GM12878 (cell line): Measurements from ENCODE around the gene EMP2. TPM values are rescaled to one million over a fixed set of nuclear protein-coding genes. Genes with fewer than 3 reads are reported as not detected.

Experiments
- EZH2 ChIP-seq: IDR thresholded peaks from 2 replicates; pipeline ENCODE4 v1.6.1; 2012; ENCODE audit warnings: low read depth, mild to moderate bottlenecking, control low read depth, inconsistent platforms, low read length, borderline replicate concordance; ENCODE audit not compliant: control insufficient read depth
- FOS ChIP-seq: IDR thresholded peaks from 3 replicates; pipeline ENCODE4 v1.6.1; 2011; ENCODE audit warnings: borderline replicate concordance; ENCODE audit not compliant: insufficient read length; ENCODE audit errors: extremely low read depth
- GABPA ChIP-seq: IDR thresholded peaks from 2 replicates; pipeline ENCODE4 v1.6.1; 2014; ENCODE audit warnings: antibody characterized with exemption, low read depth, mild to moderate bottlenecking, inconsistent platforms
- MEF2B ChIP-seq: fragments of 450-650 bp; IDR thresholded peaks from 2 replicates; pipeline ENCODE4 v1.6.1; 2018; ENCODE audit warnings: mild to moderate bottlenecking, moderate library complexity; ENCODE audit not compliant: partially characterized antibody, poor library complexity, severe bottlenecking
- NFXL1 ChIP-seq: fragments of 450-650 bp; IDR thresholded peaks from 2 replicates; pipeline ENCODE4 v1.6.1; 2017; ENCODE audit warnings: antibody characterized with exemption, mild to moderate bottlenecking, borderline replicate concordance
- NR2C1 ChIP-seq: fragments of 450-650 bp; IDR thresholded peaks from 2 replicates; pipeline ENCODE4 v1.6.1; 2017; ENCODE audit warnings: antibody characterized with exemption, mild to moderate bottlenecking, moderate library complexity
- NRF1 ChIP-seq: conservative IDR thresholded peaks from 2 replicates; pipeline ENCODE4 v1.6.1; 2011; ENCODE audit warnings: mild to moderate bottlenecking, low read depth, low read length, improper control_type of control experiment
- PAX8 ChIP-seq: fragments of 450-650 bp; IDR thresholded peaks from 2 replicates; pipeline ENCODE4 v1.6.1; 2017; ENCODE audit warnings: mild to moderate bottlenecking, moderate library complexity
- SMC3 ChIP-seq: IDR thresholded peaks from 2 replicates; pipeline ENCODE4 v1.6.1; 2011; ENCODE audit warnings: low read length, improper control_type of control experiment, borderline replicate concordance
- TCF12 ChIP-seq: IDR thresholded peaks from 2 replicates; pipeline ENCODE4 v1.6.1; 2011; ENCODE audit warnings: low read depth, mild to moderate bottlenecking, low read length
- TCF7 ChIP-seq: IDR thresholded peaks from 2 replicates; pipeline ENCODE4 v1.6.1; 2014; ENCODE audit warnings: antibody characterized with exemption, borderline replicate concordance
- WRNIP1 ChIP-seq: IDR thresholded peaks from 2 replicates; pipeline ENCODE4 v1.6.1; 2011; ENCODE audit warnings: low read depth, low read length, improper control_type of control experiment, borderline replicate concordance
- YY1 ChIP-seq: IDR thresholded peaks from 2 replicates; pipeline ENCODE4 v1.6.1; 2011; ENCODE audit warnings: low read depth, mild to moderate bottlenecking, low read length
- polyA plus RNA-seq, 11 experiments: library from polyadenylated mRNA; depleted of rRNA in 4 of 11; unstranded in 6 of 11; stranded (reverse) in 5 of 11; fragments of >200 nt; fragmentation: Nextera tagmentation in 4 of 11; fragmentation: Illumina TruSeq in 1 of 11; extraction: Ambion mirVana in 4 of 11; extraction: Trizol in 1 of 11; gene quantifications; 1 replicate in 1 of 11; 2 replicates in 10 of 11; pipeline versions ENCODE4 v1.2.1 to v1.2.3, GENCODE V29; 2011 to 2016; ENCODE audit warnings: inconsistent platforms in 2 of 11, missing spikeins in 2 of 11, low read depth in 1 of 11
- total RNA-seq, 4 experiments: library from RNA; depleted of rRNA in 3 of 4; stranded (reverse); fragments of >200 nt in 3 of 4; fragmentation: Illumina TruSeq in 1 of 4; extraction: Trizol in 1 of 4; gene quantifications; 2 replicates each; pipeline versions ENCODE4 v1.2.1 to v1.2.3, GENCODE V29; 2013 to 2021
- TF ChIP-seq, protein P1 (sequence below): IDR thresholded peaks from 2 replicates; pipeline ENCODE4 v1.6.1; 2012; ENCODE audit warnings: low read depth, low read length, improper control_type of control experiment
- TF ChIP-seq, protein P2 (sequence below): fragments of 150-350 bp; IDR thresholded peaks from 2 replicates; pipeline ENCODE4 v1.6.1; 2014; ENCODE audit warnings: mild to moderate bottlenecking, low read depth, low read length
- TF ChIP-seq, protein P3 (sequence below): fragments of 450-650 bp; IDR thresholded peaks from 2 replicates; pipeline ENCODE4 v1.6.1; 2018; ENCODE audit warnings: mild to moderate bottlenecking, low read depth, moderate library complexity; ENCODE audit not compliant: partially characterized antibody
- TF ChIP-seq, protein P4 (sequence below): fragments of 450-650 bp; IDR thresholded peaks from 2 replicates; pipeline ENCODE4 v1.6.1; 2017; ENCODE audit warnings: mild to moderate bottlenecking, moderate library complexity
- TF ChIP-seq, protein P5 (sequence below): fragments of 450-650 bp; conservative IDR thresholded peaks from 2 replicates; pipeline ENCODE4 v1.6.1; 2017; ENCODE audit warnings: mild to moderate bottlenecking, moderate library complexity

EMP2 gene
- total and polyA plus RNA-seq, 10 of the 15 experiments (the other 5 are each of a cell fraction or from before 2014, with no cell fraction given): 0.41 to 10.4 (median 3.8) TPM

DNA sequence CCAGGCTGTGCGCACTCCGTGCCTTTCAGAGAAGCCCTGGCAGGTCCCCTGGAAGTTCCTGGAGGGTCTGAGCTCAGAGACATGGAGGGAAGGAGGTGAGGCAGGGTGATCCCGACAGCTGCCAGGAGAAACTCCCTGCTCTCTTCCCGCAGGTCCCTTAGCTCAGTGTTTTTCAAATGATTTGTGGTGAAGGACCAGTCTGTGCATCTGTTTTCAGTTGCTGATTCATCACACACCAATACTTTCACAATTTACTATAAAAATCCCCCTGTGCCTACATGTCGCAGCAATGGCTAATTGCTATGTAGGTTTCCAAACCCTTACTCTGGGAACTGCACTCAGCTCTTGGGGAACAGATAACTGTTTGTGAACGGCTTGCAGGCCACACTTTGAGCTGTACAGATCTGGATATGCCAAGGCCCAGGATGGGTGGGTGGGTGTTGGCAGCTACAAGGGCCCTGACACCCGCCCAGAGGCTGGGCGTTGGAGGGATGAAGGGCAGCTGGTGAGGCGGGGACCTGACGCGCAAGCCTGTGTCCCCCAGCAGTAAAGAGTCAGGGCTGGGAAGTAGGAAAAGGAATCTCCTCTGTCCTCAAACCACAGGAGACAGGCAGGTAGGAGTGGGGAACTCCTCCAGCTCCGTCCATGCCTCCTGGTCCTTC, 20.5 kb upstream of the EMP2 start (continued):
- TF ChIP-seq EZH2 (no peak), FOS (no peak), TCF7 (no peak), PAX8 (no peak), WRNIP1 (no peak), YY1 (no peak), TCF12 (no peak), NFXL1 (no peak), NRF1 (no peak), MEF2B (no peak), NR2C1 (no peak), GABPA (no peak), SMC3 (no peak)
- TF ChIP-seq, protein P1, sequence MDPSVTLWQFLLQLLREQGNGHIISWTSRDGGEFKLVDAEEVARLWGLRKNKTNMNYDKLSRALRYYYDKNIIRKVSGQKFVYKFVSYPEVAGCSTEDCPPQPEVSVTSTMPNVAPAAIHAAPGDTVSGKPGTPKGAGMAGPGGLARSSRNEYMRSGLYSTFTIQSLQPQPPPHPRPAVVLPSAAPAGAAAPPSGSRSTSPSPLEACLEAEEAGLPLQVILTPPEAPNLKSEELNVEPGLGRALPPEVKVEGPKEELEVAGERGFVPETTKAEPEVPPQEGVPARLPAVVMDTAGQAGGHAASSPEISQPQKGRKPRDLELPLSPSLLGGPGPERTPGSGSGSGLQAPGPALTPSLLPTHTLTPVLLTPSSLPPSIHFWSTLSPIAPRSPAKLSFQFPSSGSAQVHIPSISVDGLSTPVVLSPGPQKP: no peak
- TF ChIP-seq, protein P2, sequence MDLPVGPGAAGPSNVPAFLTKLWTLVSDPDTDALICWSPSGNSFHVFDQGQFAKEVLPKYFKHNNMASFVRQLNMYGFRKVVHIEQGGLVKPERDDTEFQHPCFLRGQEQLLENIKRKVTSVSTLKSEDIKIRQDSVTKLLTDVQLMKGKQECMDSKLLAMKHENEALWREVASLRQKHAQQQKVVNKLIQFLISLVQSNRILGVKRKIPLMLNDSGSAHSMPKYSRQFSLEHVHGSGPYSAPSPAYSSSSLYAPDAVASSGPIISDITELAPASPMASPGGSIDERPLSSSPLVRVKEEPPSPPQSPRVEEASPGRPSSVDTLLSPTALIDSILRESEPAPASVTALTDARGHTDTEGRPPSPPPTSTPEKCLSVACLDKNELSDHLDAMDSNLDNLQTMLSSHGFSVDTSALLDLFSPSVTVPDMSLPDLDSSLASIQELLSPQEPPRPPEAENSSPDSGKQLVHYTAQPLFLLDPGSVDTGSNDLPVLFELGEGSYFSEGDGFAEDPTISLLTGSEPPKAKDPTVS: no peak
- TF ChIP-seq, protein P3, sequence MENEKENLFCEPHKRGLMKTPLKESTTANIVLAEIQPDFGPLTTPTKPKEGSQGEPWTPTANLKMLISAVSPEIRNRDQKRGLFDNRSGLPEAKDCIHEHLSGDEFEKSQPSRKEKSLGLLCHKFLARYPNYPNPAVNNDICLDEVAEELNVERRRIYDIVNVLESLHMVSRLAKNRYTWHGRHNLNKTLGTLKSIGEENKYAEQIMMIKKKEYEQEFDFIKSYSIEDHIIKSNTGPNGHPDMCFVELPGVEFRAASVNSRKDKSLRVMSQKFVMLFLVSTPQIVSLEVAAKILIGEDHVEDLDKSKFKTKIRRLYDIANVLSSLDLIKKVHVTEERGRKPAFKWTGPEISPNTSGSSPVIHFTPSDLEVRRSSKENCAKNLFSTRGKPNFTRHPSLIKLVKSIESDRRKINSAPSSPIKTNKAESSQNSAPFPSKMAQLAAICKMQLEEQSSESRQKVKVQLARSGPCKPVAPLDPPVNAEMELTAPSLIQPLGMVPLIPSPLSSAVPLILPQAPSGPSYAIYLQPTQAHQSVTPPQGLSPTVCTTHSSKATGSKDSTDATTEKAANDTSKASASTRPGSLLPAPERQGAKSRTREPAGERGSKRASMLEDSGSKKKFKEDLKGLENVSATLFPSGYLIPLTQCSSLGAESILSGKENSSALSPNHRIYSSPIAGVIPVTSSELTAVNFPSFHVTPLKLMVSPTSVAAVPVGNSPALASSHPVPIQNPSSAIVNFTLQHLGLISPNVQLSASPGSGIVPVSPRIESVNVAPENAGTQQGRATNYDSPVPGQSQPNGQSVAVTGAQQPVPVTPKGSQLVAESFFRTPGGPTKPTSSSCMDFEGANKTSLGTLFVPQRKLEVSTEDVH: no peak
- TF ChIP-seq, protein P4, sequence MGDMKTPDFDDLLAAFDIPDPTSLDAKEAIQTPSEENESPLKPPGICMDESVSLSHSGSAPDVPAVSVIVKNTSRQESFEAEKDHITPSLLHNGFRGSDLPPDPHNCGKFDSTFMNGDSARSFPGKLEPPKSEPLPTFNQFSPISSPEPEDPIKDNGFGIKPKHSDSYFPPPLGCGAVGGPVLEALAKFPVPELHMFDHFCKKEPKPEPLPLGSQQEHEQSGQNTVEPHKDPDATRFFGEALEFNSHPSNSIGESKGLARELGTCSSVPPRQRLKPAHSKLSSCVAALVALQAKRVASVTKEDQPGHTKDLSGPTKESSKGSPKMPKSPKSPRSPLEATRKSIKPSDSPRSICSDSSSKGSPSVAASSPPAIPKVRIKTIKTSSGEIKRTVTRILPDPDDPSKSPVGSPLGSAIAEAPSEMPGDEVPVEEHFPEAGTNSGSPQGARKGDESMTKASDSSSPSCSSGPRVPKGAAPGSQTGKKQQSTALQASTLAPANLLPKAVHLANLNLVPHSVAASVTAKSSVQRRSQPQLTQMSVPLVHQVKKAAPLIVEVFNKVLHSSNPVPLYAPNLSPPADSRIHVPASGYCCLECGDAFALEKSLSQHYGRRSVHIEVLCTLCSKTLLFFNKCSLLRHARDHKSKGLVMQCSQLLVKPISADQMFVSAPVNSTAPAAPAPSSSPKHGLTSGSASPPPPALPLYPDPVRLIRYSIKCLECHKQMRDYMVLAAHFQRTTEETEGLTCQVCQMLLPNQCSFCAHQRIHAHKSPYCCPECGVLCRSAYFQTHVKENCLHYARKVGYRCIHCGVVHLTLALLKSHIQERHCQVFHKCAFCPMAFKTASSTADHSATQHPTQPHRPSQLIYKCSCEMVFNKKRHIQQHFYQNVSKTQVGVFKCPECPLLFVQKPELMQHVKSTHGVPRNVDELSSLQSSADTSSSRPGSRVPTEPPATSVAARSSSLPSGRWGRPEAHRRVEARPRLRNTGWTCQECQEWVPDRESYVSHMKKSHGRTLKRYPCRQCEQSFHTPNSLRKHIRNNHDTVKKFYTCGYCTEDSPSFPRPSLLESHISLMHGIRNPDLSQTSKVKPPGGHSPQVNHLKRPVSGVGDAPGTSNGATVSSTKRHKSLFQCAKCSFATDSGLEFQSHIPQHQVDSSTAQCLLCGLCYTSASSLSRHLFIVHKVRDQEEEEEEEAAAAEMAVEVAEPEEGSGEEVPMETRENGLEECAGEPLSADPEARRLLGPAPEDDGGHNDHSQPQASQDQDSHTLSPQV: no peak
- TF ChIP-seq, protein P5, sequence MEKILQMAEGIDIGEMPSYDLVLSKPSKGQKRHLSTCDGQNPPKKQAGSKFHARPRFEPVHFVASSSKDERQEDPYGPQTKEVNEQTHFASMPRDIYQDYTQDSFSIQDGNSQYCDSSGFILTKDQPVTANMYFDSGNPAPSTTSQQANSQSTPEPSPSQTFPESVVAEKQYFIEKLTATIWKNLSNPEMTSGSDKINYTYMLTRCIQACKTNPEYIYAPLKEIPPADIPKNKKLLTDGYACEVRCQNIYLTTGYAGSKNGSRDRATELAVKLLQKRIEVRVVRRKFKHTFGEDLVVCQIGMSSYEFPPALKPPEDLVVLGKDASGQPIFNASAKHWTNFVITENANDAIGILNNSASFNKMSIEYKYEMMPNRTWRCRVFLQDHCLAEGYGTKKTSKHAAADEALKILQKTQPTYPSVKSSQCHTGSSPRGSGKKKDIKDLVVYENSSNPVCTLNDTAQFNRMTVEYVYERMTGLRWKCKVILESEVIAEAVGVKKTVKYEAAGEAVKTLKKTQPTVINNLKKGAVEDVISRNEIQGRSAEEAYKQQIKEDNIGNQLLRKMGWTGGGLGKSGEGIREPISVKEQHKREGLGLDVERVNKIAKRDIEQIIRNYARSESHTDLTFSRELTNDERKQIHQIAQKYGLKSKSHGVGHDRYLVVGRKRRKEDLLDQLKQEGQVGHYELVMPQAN: no peak
